Mesenchymal stem cell (in vitro differentiated cells and primary cell): ENCODE measurements around the gene CHCHD3.

ENCODE experiments used
- DNase-seq: peaks from one replicate; pipeline ENCODE4 v3.0.0-alpha.2; 2013
- H2AFZ ChIP-seq: one replicate; pipeline ENCODE4 v1.6.1; 2013; ENCODE audit warnings: low read depth, mild to moderate bottlenecking, control low read depth, inconsistent platforms, low read length, moderate library complexity
- H2AK5ac ChIP-seq: 2 replicates; pipeline ENCODE4 v1.6.1; 2013; ENCODE audit warnings: low read length, moderate library complexity, mild to moderate bottlenecking, inconsistent platforms; ENCODE audit not compliant: severe bottlenecking
- H2BK120ac ChIP-seq: one replicate; pipeline ENCODE4 v1.6.1; 2013; ENCODE audit warnings: low read depth, mild to moderate bottlenecking, inconsistent platforms, low read length, moderate library complexity
- H2BK12ac ChIP-seq, 2 experiments: one replicate each; pipeline ENCODE4 v1.6.1; 2013; ENCODE audit warnings: inconsistent platforms in 2 of 2, low read length in 2 of 2, mild to moderate bottlenecking in 2 of 2, moderate library complexity in 2 of 2, control low read depth in 1 of 2
- H2BK15ac ChIP-seq: one replicate; pipeline ENCODE4 v1.6.1; 2013; ENCODE audit warnings: mild to moderate bottlenecking, low read depth, inconsistent platforms; ENCODE audit not compliant: poor library complexity, severe bottlenecking
- H2BK5ac ChIP-seq: 2 replicates; pipeline ENCODE4 v1.6.1; 2013; ENCODE audit warnings: low read depth, mild to moderate bottlenecking, low read length, control low read depth, inconsistent platforms; ENCODE audit not compliant: poor library complexity, severe bottlenecking
- H3K14ac ChIP-seq, 2 experiments: one replicate each; pipeline ENCODE4 v1.6.1; 2013; ENCODE audit warnings: inconsistent platforms in 2 of 2, low read length in 2 of 2, control low read depth in 1 of 2, mild to moderate bottlenecking in 1 of 2, moderate library complexity in 1 of 2
- H3K18ac ChIP-seq, 2 experiments: one replicate each; pipeline ENCODE4 v1.6.1; 2013; ENCODE audit warnings: inconsistent platforms in 2 of 2, low read length in 2 of 2, control low read depth in 1 of 2, low read depth in 1 of 2, mild to moderate bottlenecking in 1 of 2
- H3K23ac ChIP-seq, 2 experiments: one replicate each; pipeline ENCODE4 v1.6.1; 2013; ENCODE audit warnings: inconsistent platforms in 2 of 2, low read length in 2 of 2, mild to moderate bottlenecking in 2 of 2, moderate library complexity in 2 of 2, control low read depth in 1 of 2
- H3K27ac ChIP-seq: 2 replicates; pipeline ENCODE4 v1.5.1; 2013; ENCODE audit warnings: mild to moderate bottlenecking, moderate library complexity, low read length, control low read depth, inconsistent platforms; ENCODE audit not compliant: poor library complexity, severe bottlenecking
- H3K27me3 ChIP-seq, 2 experiments: 2 replicates each; pipeline versions ENCODE4 v1.6.1 to v1.7.0; 2013; ENCODE audit warnings: low read length in 2 of 2, mild to moderate bottlenecking in 2 of 2, moderate library complexity in 2 of 2, control low read depth in 1 of 2, inconsistent platforms in 1 of 2; ENCODE audit not compliant: control insufficient read depth in 1 of 2, insufficient read depth in 1 of 2
- H3K36me3 ChIP-seq, 2 experiments: 2 replicates each; pipeline versions ENCODE4 v1.6.1 to v1.7.0; 2013; ENCODE audit warnings: low read length in 2 of 2, control low read depth in 1 of 2, inconsistent platforms in 1 of 2, low read depth in 1 of 2, mild to moderate bottlenecking in 1 of 2; ENCODE audit not compliant: insufficient read depth in 2 of 2, control insufficient read depth in 1 of 2
- H3K4ac ChIP-seq, 2 experiments: one replicate each; pipeline ENCODE4 v1.6.1; 2013; ENCODE audit warnings: inconsistent platforms in 2 of 2, low read length in 2 of 2, mild to moderate bottlenecking in 2 of 2, moderate library complexity in 2 of 2, control low read depth in 1 of 2, low read depth in 1 of 2
- H3K4me1 ChIP-seq: 2 replicates; pipeline ENCODE4 v1.6.1; 2013; ENCODE audit warnings: low read depth, low read length, control low read depth; ENCODE audit not compliant: control insufficient read depth, insufficient read depth
- H3K4me2 ChIP-seq: 2 replicates; pipeline ENCODE4 v1.6.1; 2013; ENCODE audit warnings: low read length, mild to moderate bottlenecking, inconsistent platforms; ENCODE audit not compliant: poor library complexity, severe bottlenecking
- H3K4me3 ChIP-seq, 2 experiments: 2 replicates each; pipeline versions ENCODE4 v1.5.1 to v1.7.0; 2013; ENCODE audit warnings: low read length in 2 of 2, mild to moderate bottlenecking in 2 of 2, control low read depth in 1 of 2, low read depth in 1 of 2; ENCODE audit not compliant: insufficient read depth in 1 of 2
- H3K79me1 ChIP-seq: replicated peaks from 2 replicates; pipeline ENCODE4 v1.6.1; 2013; ENCODE audit warnings: mild to moderate bottlenecking, control low read depth, low read length, inconsistent platforms; ENCODE audit not compliant: poor library complexity, severe bottlenecking
- H3K9ac ChIP-seq: 2 replicates; pipeline ENCODE4 v1.7.0; 2013; ENCODE audit warnings: mild to moderate bottlenecking, low read length, moderate library complexity
- H3K9me3 ChIP-seq: 2 replicates; pipeline ENCODE4 v1.7.0; 2013; ENCODE audit warnings: mild to moderate bottlenecking, low read length; ENCODE audit not compliant: control insufficient read depth
- H4K8ac ChIP-seq: one replicate; pipeline ENCODE4 v1.6.1; 2013; ENCODE audit warnings: inconsistent platforms, mild to moderate bottlenecking, low read length, moderate library complexity
- H4K91ac ChIP-seq: one replicate; pipeline ENCODE4 v1.6.1; 2013; ENCODE audit warnings: mild to moderate bottlenecking, low read length, inconsistent platforms
- WGBS: methylation state at CpG from one replicate; pipeline ENCODE4 v1.1.7; 2013; ENCODE audit warnings: mixed read lengths; 5-methylcytosine and 5-hydroxymethylcytosine counted together

CHCHD3 gene

DNA sequence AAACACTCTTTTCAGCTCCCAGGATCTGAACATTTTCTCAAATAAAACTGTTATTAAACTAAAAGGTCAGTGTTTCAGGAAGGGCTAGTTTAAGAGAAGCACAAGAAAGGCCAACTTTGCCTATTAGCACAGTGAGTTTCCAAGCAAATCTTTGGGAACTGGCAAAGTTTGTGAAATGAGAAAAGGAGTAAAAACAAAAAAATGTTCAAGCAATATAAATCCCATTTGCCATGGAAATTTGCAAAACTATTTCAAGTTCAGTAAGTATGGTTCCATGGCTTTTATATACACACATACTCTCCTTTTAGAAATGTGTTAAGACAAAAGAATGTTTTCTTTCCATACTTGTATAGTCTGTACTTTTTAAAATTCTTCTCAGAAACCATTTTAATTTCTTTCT lies 51.5 kb downstream of the CHCHD3 start:
- H2AFZ ChIP-seq = no peak overlapping the region
- H2BK12ac ChIP-seq = no peak overlapping the region

GRCh38 chr7:133029463-133029862 lies 52.4 kb downstream of the CHCHD3 start:
- 100% methylated on average over 4 of the region's 5 CpGs for WGBS
- Histone ChIP-seq H3K23ac (no peak overlapping the region), H2BK12ac (no peak overlapping the region), H3K4me2 (no peak overlapping the region), H3K4ac (no peak overlapping the region), H3K9me3 (no peaks in the 10 kb centered on the region), H3K9ac (no peak overlapping the region), H3K27me3 (no peaks in the 10 kb centered on the region), H3K4me3 (no peak overlapping the region), H2BK15ac (no peak overlapping the region), H3K18ac (no peak overlapping the region), H3K36me3 (no peaks in the 10 kb centered on the region), H3K14ac (no peak overlapping the region), H4K8ac (no peak overlapping the region), H3K79me1 (peaks cover 17% of the 10 kb centered on the region), H3K4me1 (no peaks in the 10 kb centered on the region), H2BK120ac (no peak overlapping the region), H2AK5ac (no peak overlapping the region), H3K27ac (no peak overlapping the region), H4K91ac (no peak overlapping the region), H2AFZ (no peak overlapping the region), H2BK5ac (no peak overlapping the region)
- DNase-seq = no peak

More for the DNA sequence above, 51.5 kb downstream of the CHCHD3 start:
- Histone ChIP-seq H3K27me3 (no peaks in the 10 kb centered on the region), H2BK5ac (no peak overlapping the region), H3K79me1 (peaks cover 14% of the 10 kb centered on the region), H2BK120ac (no peak overlapping the region), H2BK15ac (no peak overlapping the region), H2AK5ac (no peak overlapping the region), H3K4me3 (no peak overlapping the region), H3K4me2 (no peak overlapping the region), H3K18ac (no peak overlapping the region), H3K4ac (no peak overlapping the region), H3K36me3 (no peaks in the 10 kb centered on the region), H3K27ac (no peak overlapping the region), H3K23ac (no peak overlapping the region), H4K91ac (no peak overlapping the region), H3K14ac (no peak overlapping the region), H3K4me1 (no peaks in the 10 kb centered on the region), H4K8ac (no peak overlapping the region), H3K9ac (no peak overlapping the region), H3K9me3 (no peaks in the 10 kb centered on the region)
- no peak for DNase-seq

GRCh38 chr7:133027397-133027796 lies 54.5 kb downstream of the CHCHD3 start:
- no peak overlapping the region for H3K9ac ChIP-seq
- H3K36me3 ChIP-seq = peaks cover 0 to 7% of the 10 kb centered on the region in 2 experiments
- H3K27me3 ChIP-seq = no peaks in the 10 kb centered on the region
- H3K9me3 ChIP-seq = no peaks in the 10 kb centered on the region
- no peak overlapping the region for H4K8ac ChIP-seq
- H2BK12ac ChIP-seq = no peak overlapping the region
- H3K4ac ChIP-seq = no peak overlapping the region
- DNase-seq = no peak
- no peak overlapping the region for H2AFZ ChIP-seq
- H2BK120ac ChIP-seq = no peak overlapping the region
- H2BK5ac ChIP-seq = no peak overlapping the region
- H3K4me1 ChIP-seq = no peaks in the 10 kb centered on the region
- H3K4me3 ChIP-seq = no peak overlapping the region
- H3K18ac ChIP-seq = no peak overlapping the region
- no peak overlapping the region for H3K14ac ChIP-seq
- no peak overlapping the region for H3K4me2 ChIP-seq
- no peak overlapping the region for H3K27ac ChIP-seq
- no peak overlapping the region for H2BK15ac ChIP-seq
- H4K91ac ChIP-seq = no peak overlapping the region
- no peak overlapping the region for H2AK5ac ChIP-seq
- H3K23ac ChIP-seq = no peak overlapping the region
- peaks cover 18% of the 10 kb centered on the region for H3K79me1 ChIP-seq

GRCh38 chr7:133026210-133026859 lies 55.6 kb downstream of the CHCHD3 start:
- Histone ChIP-seq H3K4me2 (no peak overlapping the region), H3K27ac (no peak overlapping the region), H3K4me1 (no peaks in the 10 kb centered on the region), H3K79me1 (peaks cover 18% of the 10 kb centered on the region), H2BK12ac (no peak overlapping the region), H4K8ac (no peak overlapping the region), H3K14ac (no peak overlapping the region), H3K4me3 (no peak overlapping the region), H3K9ac (no peak overlapping the region), H4K91ac (no peak overlapping the region), H3K23ac (no peak overlapping the region), H2AK5ac (no peak overlapping the region), H2BK15ac (no peak overlapping the region), H3K4ac (no peak overlapping the region), H2AFZ (no peak overlapping the region), H3K27me3 (no peaks in the 10 kb centered on the region), H3K18ac (no peak overlapping the region), H3K36me3 (peaks cover 0 to 11% of the 10 kb centered on the region in 2 experiments), H3K9me3 (no peaks in the 10 kb centered on the region), H2BK120ac (no peak overlapping the region), H2BK5ac (no peak overlapping the region)
- DNase-seq = no peak
- WGBS = 100% methylated on average over 1 of the region's 2 CpGs
